Non-pigmented ciliary epithelial cell (primary cell): Measurements from ENCODE around the gene SP1.
A peak's percentile ranks its signal among the peaks of the same experiment; 100 is the strongest.

Source experiments
- DNase-seq: peaks from one replicate; pipeline ENCODE4 v3.0.0-alpha.2; 2010; ENCODE audit warnings: low read depth

SP1 gene

GRCh38 chr12:53450936-53451335, 71.0 kb downstream of the SP1 start:
- no peak for DNase-seq

- DNase-seq, result peak; percentile 99
Measured at GRCh38 chr12:53451661-53452158, 71.7 kb downstream of the SP1 start, which contains the start of gene PCBP2. TSS of gene PCBP2 (plus strand) at chr12:53452102. CDS start at chr12:53454801, 2,699 bp downstream.

- peak; percentile 36 for DNase-seq
Measured at GRCh38 chr12:53452159-53453077, 72.4 kb downstream of the SP1 start.

GRCh38 chr12:53453953-53454640, 74.1 kb downstream of the SP1 start:
- no peak for DNase-seq

- no peak for DNase-seq
Measured at GRCh38 chr12:53454707-53455106, 74.7 kb downstream of the SP1 start.

- DNase-seq, result no peak
Measured at GRCh38 chr12:53456654-53457366, 76.8 kb downstream of the SP1 start.

- no peak for DNase-seq
Measured at GRCh38 chr12:53459097-53459496, 79.1 kb downstream of the SP1 start.

GRCh38 chr12:53461059-53461458, 81.1 kb downstream of the SP1 start:
- no peak for DNase-seq

- DNase-seq, result no peak
Measured at GRCh38 chr12:53461591-53461990, 81.6 kb downstream of the SP1 start.

GRCh38 chr12:53462935-53463334, 83.0 kb downstream of the SP1 start:
- DNase-seq, result no peak

GRCh38 chr12:53463802-53464560, 84.0 kb downstream of the SP1 start:
- DNase-seq, result no peak

- DNase-seq, result no peak
Measured at GRCh38 chr12:53464685-53465418, 84.9 kb downstream of the SP1 start.

GRCh38 chr12:53465679-53466078, 85.7 kb downstream of the SP1 start:
- no peak for DNase-seq
